Stimulated activated CD4-positive, alpha-beta T cell treated with anti-CD3 and anti-CD28 coated beads, Interleukin-1b, Interleukin-23, amount 100 ng/mL, for 4 hours (primary cell): ENCODE measurements around the gene PSME2.
A peak's percentile ranks its signal among the peaks of the same experiment; 100 is the strongest.
"Not testable (repeated sequence)": the region's sequence is repeated elsewhere in the genome, so short reads cannot be mapped to it uniquely, and the experiment has no call there.

Experiments
- DNase-seq, 2 donors: peaks; one replicate each; pipeline ENCODE4 v3.0.0-alpha.2; 2020; ENCODE audit warnings: low read depth in 2 of 2

The PSME2 gene

GRCh38 chr14:24114532-24115421 lies 31.6 kb downstream of the PSME2 start, which contains the start of the genes DCAF11 and NRL:
Gene DCAF11, plus strand, starts transcription at chr14:24114777. Its CDS starts 818 bp downstream, at chr14:24115595.
Gene NRL, minus strand, starts transcription at chr14:24114949. Its CDS starts 32,101 bp downstream, at chr14:24082848.
- DNase-seq = peak; percentile 96 to 98

- peak; percentile 46 to 55 for DNase-seq
Measured at GRCh38 chr14:24113801-24114531, 32.4 kb downstream of the PSME2 start.

- no peak for DNase-seq
Measured at GRCh38 chr14:24113379-24113800, 33.0 kb downstream of the PSME2 start.

- no peak for DNase-seq
Measured at GRCh38 chr14:24110523-24110922, 35.9 kb downstream of the PSME2 start.

- DNase-seq = no peak
Measured at GRCh38 chr14:24110060-24110459, 36.4 kb downstream of the PSME2 start.

- DNase-seq = no peak
Measured at GRCh38 chr14:24108336-24108874, 38.0 kb downstream of the PSME2 start.

GRCh38 chr14:24106672-24107271 lies 39.6 kb downstream of the PSME2 start:
- DNase-seq = no peak

GRCh38 chr14:24105609-24106239 lies 40.7 kb downstream of the PSME2 start:
- DNase-seq = not testable (repeated sequence)

- DNase-seq = no peak
Measured at GRCh38 chr14:24103451-24103850, 43.0 kb downstream of the PSME2 start.

- no peak for DNase-seq
Measured at GRCh38 chr14:24102357-24103048, 43.9 kb downstream of the PSME2 start.

- no peak for DNase-seq
Measured at GRCh38 chr14:24100982-24101494, 45.4 kb downstream of the PSME2 start.

- DNase-seq = no peak
Measured at GRCh38 chr14:24100197-24100981, 46.0 kb downstream of the PSME2 start.

- no peak for DNase-seq
Measured at GRCh38 chr14:24098927-24099813, 47.2 kb downstream of the PSME2 start.

- DNase-seq = no peak
Measured at GRCh38 chr14:24098229-24098926, 48.0 kb downstream of the PSME2 start.

GRCh38 chr14:24096545-24097181 lies 49.7 kb downstream of the PSME2 start:
- DNase-seq = no peak

GRCh38 chr14:24095271-24096068 lies 50.9 kb downstream of the PSME2 start:
- peak in 1 of 2 donors; percentile 50 for DNase-seq

- no peak for DNase-seq
Measured at GRCh38 chr14:24094841-24095270, 51.6 kb downstream of the PSME2 start.
